ENCODE data around the gene C3orf18. TPM values are rescaled to one million over a fixed set of nuclear protein-coding genes. Genes with fewer than 3 reads are reported as not detected.

The C3orf18 gene
- total RNA-seq, 2 donors from 2014 or later = 7.5 to 11.0 TPM

GRCh38 chr3:50532062-50532705 lies 35.4 kb downstream of the C3orf18 start:
- Histone ChIP-seq H3K4me1 (replicated peaks) (no peaks in the 10 kb centered on the region), H3K9me3 (no peaks in the 10 kb centered on the region), H3K27me3 (replicated peaks; ENCODE audit: insufficient read depth) (no peaks in the 10 kb centered on the region), H3K36me3 (no peaks in the 10 kb centered on the region), H3K4me3 (no peak overlapping the region), H3K27ac (no peak overlapping the region)
- intact Hi-C loops (cut with DNase I) = no loop called here
- 81% methylated on average over 9 of the region's 9 CpGs for WGBS
- TF ChIP-seq POLR2A (IDR thresholded peaks at IDR 0.05) (no peak), CTCF (IDR thresholded peaks at IDR 0.05) (no peak), POLR2AphosphoS5 (IDR thresholded peaks at IDR 0.05) (no peak)
- no peak for DNase-seq (ENCODE audit: low spot score)

- intact Hi-C loops (cut with DNase I) = no loop called here
- DNase-seq (ENCODE audit: low spot score) = no peak
- TF ChIP-seq CTCF (IDR thresholded peaks at IDR 0.05) (no peak), POLR2AphosphoS5 (IDR thresholded peaks at IDR 0.05) (no peak), POLR2A (IDR thresholded peaks at IDR 0.05) (no peak)
- H3K9me3 ChIP-seq = no peaks in the 10 kb centered on the region
- H3K27me3 ChIP-seq (replicated peaks; ENCODE audit: insufficient read depth) = no peaks in the 10 kb centered on the region
- 98% methylated on average over 4 of the region's 4 CpGs for WGBS
- H3K27ac ChIP-seq = no peak overlapping the region
- H3K4me1 ChIP-seq (replicated peaks) = no peaks in the 10 kb centered on the region
- H3K4me3 ChIP-seq = no peak overlapping the region
- H3K36me3 ChIP-seq = no peaks in the 10 kb centered on the region
Measured at GRCh38 chr3:50531201-50531600, 36.3 kb downstream of the C3orf18 start.

- H3K4me3 ChIP-seq = peak overlapping the region in 1 of 2 donors; percentile 24
- H3K4me1 ChIP-seq (replicated peaks) = no peaks in the 10 kb centered on the region
- H3K9me3 ChIP-seq = no peaks in the 10 kb centered on the region
- TF ChIP-seq POLR2AphosphoS5 (IDR thresholded peaks at IDR 0.05) (no peak), POLR2A (IDR thresholded peaks at IDR 0.05) (no peak), CTCF (IDR thresholded peaks at IDR 0.05) (no peak)
- DNase-seq (ENCODE audit: low spot score) = no peak
- intact Hi-C loops (cut with DNase I) = no loop called here
- no peaks in the 10 kb centered on the region for H3K27me3 ChIP-seq (replicated peaks; ENCODE audit: insufficient read depth)
- no peaks in the 10 kb centered on the region for H3K36me3 ChIP-seq
- H3K27ac ChIP-seq = no peak overlapping the region
- WGBS = 10% methylated on average over 48 of the region's 48 CpGs
Measured at GRCh38 chr3:50530001-50530970, 37.3 kb downstream of the C3orf18 start.

- no peak overlapping the region for H3K27ac ChIP-seq
- intact Hi-C loops (cut with DNase I) = no loop called here
- 22% methylated on average over 6 of the region's 6 CpGs for WGBS
- H3K9me3 ChIP-seq = no peaks in the 10 kb centered on the region
- no peak for DNase-seq (ENCODE audit: low spot score)
- TF ChIP-seq POLR2AphosphoS5 (IDR thresholded peaks at IDR 0.05) = no peak
- no peak for TF ChIP-seq POLR2A (IDR thresholded peaks at IDR 0.05)
- TF ChIP-seq CTCF (IDR thresholded peaks at IDR 0.05) = no peak
- no peaks in the 10 kb centered on the region for H3K4me1 ChIP-seq (replicated peaks)
- no peaks in the 10 kb centered on the region for H3K27me3 ChIP-seq (replicated peaks; ENCODE audit: insufficient read depth)
- no peaks in the 10 kb centered on the region for H3K36me3 ChIP-seq
- no peak overlapping the region for H3K4me3 ChIP-seq
Measured at GRCh38 chr3:50525987-50526386, 41.6 kb downstream of the C3orf18 start.
